HUES48 (cell line): Measurements from ENCODE around the gene SKP1.

Experiments
- H3K27ac ChIP-seq: one replicate; pipeline ENCODE4 v1.7.0; 2013; ENCODE audit warnings: low read depth, low read length, inconsistent platforms
- H3K27me3 ChIP-seq: 2 replicates; pipeline ENCODE4 v1.6.1; 2013; ENCODE audit warnings: mild to moderate bottlenecking, low read length; ENCODE audit not compliant: control insufficient read depth, insufficient read depth
- H3K36me3 ChIP-seq: 2 replicates; pipeline ENCODE4 v1.6.1; 2013; ENCODE audit warnings: low read length; ENCODE audit not compliant: control insufficient read depth, insufficient read depth
- H3K4me1 ChIP-seq: 2 replicates; pipeline ENCODE4 v1.6.1; 2013; ENCODE audit warnings: mild to moderate bottlenecking, low read length; ENCODE audit not compliant: control insufficient read depth, insufficient read depth
- H3K4me3 ChIP-seq: 2 replicates; pipeline ENCODE4 v1.5.1; 2013; ENCODE audit warnings: mild to moderate bottlenecking, low read depth, low read length
- H3K9ac ChIP-seq: 2 replicates; pipeline ENCODE4 v1.6.1; 2013; ENCODE audit warnings: mild to moderate bottlenecking, low read depth, low read length, moderate library complexity
- H3K9me3 ChIP-seq: 2 replicates; pipeline ENCODE4 v1.6.1; 2013; ENCODE audit warnings: low read length; ENCODE audit not compliant: control insufficient read depth, insufficient read depth

SKP1 gene

GRCh38 chr5:134133188-134133994, 43.4 kb downstream of the SKP1 start:
- peaks cover 32% of the 10 kb centered on the region for H3K36me3 ChIP-seq
- H3K27me3 ChIP-seq = no peaks in the 10 kb centered on the region

DNA sequence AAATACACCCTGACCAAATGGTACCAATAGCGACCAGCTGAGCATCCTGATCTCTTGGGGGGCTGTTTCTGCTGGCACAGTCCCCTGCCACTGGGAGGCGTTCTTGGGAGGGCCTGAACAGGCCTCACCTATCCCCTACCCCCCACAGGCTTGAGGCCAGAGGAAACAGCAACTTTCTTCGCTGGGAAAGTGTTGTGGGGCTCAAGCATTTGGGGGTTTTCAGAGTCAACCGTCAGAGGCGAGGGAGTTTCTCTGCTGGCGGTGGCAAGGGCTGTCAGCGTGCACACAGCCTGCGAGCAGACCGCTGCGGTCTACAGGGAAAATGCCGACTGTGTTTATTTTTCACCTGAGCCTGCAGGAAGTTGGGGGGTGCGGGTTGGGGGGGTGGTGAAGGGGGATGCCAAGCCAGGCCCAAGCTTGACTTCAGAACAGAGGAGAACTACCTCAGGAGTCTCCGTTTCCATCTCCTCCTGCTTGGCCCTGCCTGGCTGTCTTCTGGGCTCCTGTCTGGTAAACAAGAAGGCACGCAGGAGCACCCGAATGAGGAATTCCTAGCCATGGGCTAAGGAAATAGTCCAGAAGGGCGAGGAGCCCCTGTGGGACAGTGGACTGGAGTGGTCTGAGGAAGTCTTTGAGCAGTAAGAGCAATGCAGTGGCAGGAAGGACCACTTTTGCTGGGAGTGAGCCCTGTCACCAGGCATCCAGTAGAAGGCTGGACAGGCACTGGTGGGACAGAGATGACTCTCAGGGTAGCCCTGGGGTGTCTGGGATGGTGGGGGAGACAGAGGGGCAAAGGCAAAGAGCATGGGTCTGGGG, 44.2 kb downstream of the SKP1 start:
- peaks cover 3% of the 10 kb centered on the region; the same call in 1 of the 2 replicates for H3K4me1 ChIP-seq
- H3K9me3 ChIP-seq = no peaks in the 10 kb centered on the region
- no peak overlapping the region for H3K9ac ChIP-seq
- H3K4me3 ChIP-seq = no peak overlapping the region
- H3K27me3 ChIP-seq = no peaks in the 10 kb centered on the region
- peaks cover 27% of the 10 kb centered on the region for H3K36me3 ChIP-seq
- no peak overlapping the region for H3K27ac ChIP-seq

More at GRCh38 chr5:134133188-134133994, 43.4 kb downstream of the SKP1 start:
- H3K27ac ChIP-seq = no peak overlapping the region
- no peak overlapping the region for H3K4me3 ChIP-seq
- H3K4me1 ChIP-seq = peaks cover 4% of the 10 kb centered on the region; the same call in 1 of the 2 replicates
- no peaks in the 10 kb centered on the region for H3K9me3 ChIP-seq
- H3K9ac ChIP-seq = no peak overlapping the region

GRCh38 chr5:134131578-134132350, 45.0 kb downstream of the SKP1 start:
- Histone ChIP-seq H3K9me3 (no peaks in the 10 kb centered on the region), H3K27ac (no peak overlapping the region), H3K4me1 (no peaks in the 10 kb centered on the region), H3K9ac (no peak overlapping the region), H3K27me3 (no peaks in the 10 kb centered on the region), H3K4me3 (no peak overlapping the region), H3K36me3 (peaks cover 27% of the 10 kb centered on the region)

- Histone ChIP-seq H3K4me1 (no peaks in the 10 kb centered on the region), H3K27ac (no peak overlapping the region), H3K36me3 (peaks cover 23% of the 10 kb centered on the region)
Measured at GRCh38 chr5:134131165-134131564, 45.6 kb downstream of the SKP1 start.

DNA sequence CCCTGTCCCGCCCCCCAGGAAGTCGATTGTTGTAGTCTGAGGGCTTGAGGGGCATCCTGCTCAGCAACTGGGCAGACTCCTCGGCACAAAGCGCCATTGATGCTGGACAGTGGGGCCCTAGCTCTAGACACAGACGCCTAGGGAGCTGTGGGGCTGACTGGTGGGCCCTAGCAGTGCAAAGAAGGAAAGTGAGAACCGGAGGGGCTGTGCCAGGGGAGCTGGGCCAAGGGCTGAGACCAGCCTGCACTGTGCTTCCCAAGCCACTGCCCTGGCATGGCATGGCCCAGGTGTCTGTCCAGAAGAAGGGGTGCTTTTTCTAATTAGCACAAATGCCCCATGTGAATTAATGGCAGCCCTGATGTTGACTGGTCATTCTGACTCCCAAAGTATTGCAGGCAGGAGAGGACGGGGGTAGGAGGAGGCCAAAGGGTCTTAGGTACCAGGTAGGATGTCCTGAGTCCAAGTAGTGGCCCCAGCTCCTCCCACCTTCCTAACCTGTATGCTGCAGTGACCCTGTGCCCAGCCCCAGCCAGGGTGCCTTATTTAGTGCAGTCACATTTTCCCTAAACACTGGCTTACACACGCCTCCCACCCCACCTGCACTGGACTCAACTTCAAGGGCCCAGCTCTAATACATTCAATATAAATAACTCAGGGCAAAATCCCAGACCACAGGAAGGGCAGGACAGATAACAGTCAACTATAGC, 46.4 kb downstream of the SKP1 start:
- Histone ChIP-seq H3K9ac (no peak overlapping the region), H3K4me1 (no peaks in the 10 kb centered on the region), H3K36me3 (peaks cover 21% of the 10 kb centered on the region), H3K9me3 (no peaks in the 10 kb centered on the region), H3K4me3 (no peak overlapping the region), H3K27ac (no peak overlapping the region), H3K27me3 (no peaks in the 10 kb centered on the region)

More at GRCh38 chr5:134131165-134131564, 45.6 kb downstream of the SKP1 start:
- Histone ChIP-seq H3K9ac (no peak overlapping the region), H3K9me3 (no peaks in the 10 kb centered on the region), H3K4me3 (no peak overlapping the region), H3K27me3 (no peaks in the 10 kb centered on the region)

DNA sequence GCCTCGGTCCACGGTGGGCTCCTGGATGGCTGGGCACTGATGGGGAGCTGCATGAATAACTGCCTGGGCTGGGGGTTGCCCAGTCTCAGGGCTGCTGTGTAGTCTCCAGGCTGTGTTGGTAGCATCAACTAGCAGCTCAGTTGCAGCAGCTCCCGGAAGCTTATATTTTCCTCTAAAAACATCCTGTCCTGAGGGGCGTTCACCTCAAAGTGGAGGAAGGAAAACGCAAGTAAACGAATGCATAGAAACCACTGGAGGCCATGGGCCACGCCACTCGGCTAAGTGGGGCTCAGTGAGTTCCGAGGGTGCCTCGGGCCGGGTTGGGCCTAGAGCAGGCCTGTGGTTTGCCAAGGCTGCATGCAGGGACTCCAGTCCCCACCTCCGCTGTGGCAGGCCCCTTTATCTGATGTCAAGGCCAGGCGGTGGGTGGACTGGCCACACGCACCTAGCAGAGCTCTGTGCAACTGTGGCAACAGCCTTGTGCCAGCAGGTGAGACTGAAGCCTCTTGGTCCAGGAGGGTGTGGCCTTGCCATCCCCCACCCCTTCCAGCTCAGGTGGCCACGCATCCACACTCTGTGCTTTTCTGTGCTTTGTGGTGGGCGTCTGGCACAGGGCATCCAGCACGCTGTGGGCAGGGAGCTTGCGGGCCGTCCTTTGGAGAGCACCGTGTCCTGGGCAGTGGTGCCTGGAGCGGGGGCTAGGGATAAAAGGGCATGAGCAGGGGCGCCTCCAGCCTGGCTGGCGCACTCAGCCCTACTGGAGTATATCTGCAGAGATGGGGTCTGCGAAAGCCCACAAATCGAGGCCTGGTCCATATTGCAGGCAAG, 47.1 kb downstream of the SKP1 start:
- Histone ChIP-seq H3K4me3 (no peak overlapping the region), H3K36me3 (peaks cover 19% of the 10 kb centered on the region), H3K27me3 (no peaks in the 10 kb centered on the region), H3K9ac (no peak overlapping the region), H3K27ac (no peak overlapping the region), H3K4me1 (no peaks in the 10 kb centered on the region), H3K9me3 (no peaks in the 10 kb centered on the region)

- no peak overlapping the region for H3K9ac ChIP-seq
- no peak overlapping the region for H3K27ac ChIP-seq
- no peaks in the 10 kb centered on the region for H3K4me1 ChIP-seq
- no peaks in the 10 kb centered on the region for H3K9me3 ChIP-seq
- H3K36me3 ChIP-seq = peaks cover 14% of the 10 kb centered on the region
- H3K27me3 ChIP-seq = no peaks in the 10 kb centered on the region
- H3K4me3 ChIP-seq = no peak overlapping the region
Measured at GRCh38 chr5:134128648-134128995, 48.1 kb downstream of the SKP1 start.

DNA sequence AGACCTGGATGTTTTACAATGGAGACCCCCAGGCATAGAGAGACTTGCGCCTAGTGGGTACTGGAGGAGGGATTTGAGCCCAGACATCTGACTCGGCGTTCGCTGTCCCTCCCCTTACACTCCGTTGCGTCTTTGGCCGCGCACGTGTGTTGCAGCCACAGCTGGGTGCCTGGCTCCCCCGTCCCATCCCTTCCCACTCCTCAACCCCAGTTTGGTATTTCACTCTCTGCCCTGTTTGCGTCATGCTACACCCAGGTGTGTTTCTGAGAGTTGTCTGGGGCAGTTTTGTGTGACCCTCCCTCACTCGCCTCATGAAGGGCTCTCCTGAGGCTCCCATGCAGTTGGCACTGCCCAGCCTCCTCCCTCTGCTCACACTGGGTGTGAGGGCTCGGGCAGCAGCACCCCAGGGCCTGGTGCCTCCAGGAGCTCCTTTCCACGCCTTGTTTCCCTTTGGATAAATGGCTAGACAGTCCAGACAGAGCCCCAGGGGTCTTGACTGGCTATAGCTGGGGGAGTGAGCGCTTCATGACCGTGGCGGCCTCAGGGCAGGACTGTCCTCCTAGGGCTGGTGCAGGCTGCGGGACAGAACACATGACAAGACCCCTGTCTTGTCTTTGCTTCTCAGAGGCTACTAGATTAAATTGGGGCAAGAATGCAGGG, 48.6 kb downstream of the SKP1 start:
- no peaks in the 10 kb centered on the region for H3K4me1 ChIP-seq
- H3K36me3 ChIP-seq = peaks cover 14% of the 10 kb centered on the region
- H3K27ac ChIP-seq = no peak overlapping the region

DNA sequence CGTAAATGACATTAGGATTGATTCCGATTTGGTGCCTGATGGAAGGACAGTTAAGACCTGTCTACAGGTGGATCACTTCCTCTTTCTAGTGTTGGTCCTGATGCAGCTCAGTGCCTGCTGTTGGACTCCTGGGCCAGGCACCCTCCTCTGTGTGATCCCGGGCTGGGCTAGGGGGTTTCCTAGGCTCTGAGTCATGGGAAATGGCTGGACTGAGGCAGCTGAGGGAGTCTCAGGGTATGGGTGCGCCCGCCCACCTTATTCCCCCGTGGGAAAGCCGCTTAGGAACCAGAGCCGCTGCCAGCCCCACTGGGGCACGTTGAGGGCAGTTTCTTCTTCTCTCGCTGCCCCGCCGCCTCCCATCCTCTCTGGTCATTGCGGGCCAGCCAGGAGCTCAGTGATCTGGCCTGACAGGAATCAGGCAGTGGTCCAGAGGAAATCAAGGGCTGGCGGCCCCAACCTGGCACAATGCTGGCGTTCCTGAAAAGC, 49.3 kb downstream of the SKP1 start:
- Histone ChIP-seq H3K4me3 (no peak overlapping the region), H3K27me3 (no peaks in the 10 kb centered on the region), H3K36me3 (peaks cover 14% of the 10 kb centered on the region), H3K27ac (no peak overlapping the region), H3K4me1 (no peaks in the 10 kb centered on the region), H3K9ac (no peak overlapping the region), H3K9me3 (no peaks in the 10 kb centered on the region)

More for the DNA sequence above, 48.6 kb downstream of the SKP1 start:
- Histone ChIP-seq H3K27me3 (no peaks in the 10 kb centered on the region), H3K9me3 (no peaks in the 10 kb centered on the region), H3K9ac (no peak overlapping the region), H3K4me3 (no peak overlapping the region)
